B cell (primary cell): Measurements from ENCODE around the gene MRPL41. TPM values are rescaled to one million over a fixed set of nuclear protein-coding genes. Genes with fewer than 3 reads are reported as not detected.

Experiments
- ATAC-seq: fragments of 200-7000 bp; cut with Tn5 transposase; one replicate; pipeline ENCODE4 v1.10.0; 2021; ENCODE audit warnings: low read depth, mild to moderate bottlenecking, moderate number of reproducible peaks, moderate library complexity
- CTCF ChIA-PET: fragments of 350-600 bp; sonication (Branson Sonifier 250); formaldehyde crosslinking; loops from one replicate; lab custom pipeline; 2021; ENCODE audit warnings: antibody characterized with exemption, inconsistent platforms; lab: Charles Lee
- POLR2A ChIA-PET: fragments of 350-600 bp; sonication (Branson Sonifier 250); formaldehyde crosslinking; loops from one replicate; lab custom pipeline; 2021; ENCODE audit warnings: antibody characterized with exemption; lab: Charles Lee
- DNase-seq: peaks from one replicate; pipeline ENCODE4 v3.0.0; 2013
- H2AFZ ChIP-seq: 2 replicates; pipeline ENCODE4 v1.6.1; 2012; ENCODE audit warnings: mild to moderate bottlenecking, low read depth, low read length; ENCODE audit not compliant: insufficient read depth, poor library complexity, severe bottlenecking
- H3K27ac ChIP-seq, 2 donors: 1 replicate in 1 of 2; 2 replicates in 1 of 2; pipeline ENCODE4 v1.5.1; 2012 to 2013; ENCODE audit warnings: low read length in 2 of 2, mild to moderate bottlenecking in 2 of 2, moderate library complexity in 1 of 2
- H3K27me3 ChIP-seq, 4 experiments: fragments of 200-600 bp in 1 of 4; sonication (generic) in 1 of 4; replicated peaks in 1 of 4; 1 replicate in 2 of 4; 2 replicates in 2 of 4; pipeline versions ENCODE4 v1.6.1 to v1.7.0; 2013 to 2016; ENCODE audit warnings: low read length in 3 of 4, mild to moderate bottlenecking in 2 of 4, mixed read lengths in 1 of 4, moderate library complexity in 1 of 4; ENCODE audit not compliant: insufficient read depth in 4 of 4, control insufficient read depth in 3 of 4; ENCODE audit errors: control extremely low read depth in 1 of 4
- H3K36me3 ChIP-seq, 2 experiments: replicated peaks in 1 of 2; 1 replicate in 1 of 2; 2 replicates in 1 of 2; pipeline versions ENCODE4 v1.6.1 to v1.7.1; 2013; ENCODE audit warnings: low read length in 1 of 2; ENCODE audit not compliant: insufficient read depth in 2 of 2, control insufficient read depth in 1 of 2; ENCODE audit errors: control extremely low read depth in 1 of 2, extremely low read depth in 1 of 2
- H3K4me1 ChIP-seq, 2 donors: fragments of 200-600 bp in 1 of 2; sonication (generic) in 1 of 2; 1 replicate in 1 of 2; 2 replicates in 1 of 2; pipeline versions ENCODE4 v1.5.1 to v1.6.1; 2013 to 2017; ENCODE audit warnings: low read length in 2 of 2; ENCODE audit not compliant: control insufficient read depth in 2 of 2, insufficient read depth in 2 of 2
- H3K4me2 ChIP-seq: replicated peaks from 2 replicates; pipeline ENCODE3; 2012; ENCODE audit warnings: mild to moderate bottlenecking, low read depth, low read length; ENCODE audit not compliant: poor library complexity, severe bottlenecking
- H3K4me3 ChIP-seq, 5 experiments: fragments of 200-600 bp in 1 of 5; sonication (generic) in 1 of 5; 1 replicate in 3 of 5; 2 replicates in 2 of 5; pipeline versions ENCODE4 v1.5.1 to v1.7.0; 2011 to 2016; ENCODE audit warnings: low read length in 4 of 5, mild to moderate bottlenecking in 4 of 5, low read depth in 2 of 5, control low read depth in 1 of 5, moderate library complexity in 1 of 5; ENCODE audit not compliant: insufficient read depth in 1 of 5; ENCODE audit errors: control extremely low read depth in 1 of 5, extremely low read depth in 1 of 5
- H3K79me2 ChIP-seq: fragments of 200-600 bp; sonication (generic); one replicate; pipeline ENCODE4 v1.6.0; 2016; ENCODE audit warnings: low read length; ENCODE audit not compliant: control insufficient read depth, insufficient read depth
- H3K9ac ChIP-seq: fragments of 200-600 bp; sonication (generic); 2 replicates; pipeline ENCODE4 v1.6.1; 2017; ENCODE audit warnings: mild to moderate bottlenecking, low read length, moderate library complexity
- H3K9me3 ChIP-seq, 3 donors: one replicate each; pipeline versions ENCODE4 v1.6.1 to v1.7.1; 2013; ENCODE audit warnings: low read length in 2 of 3; ENCODE audit not compliant: control insufficient read depth in 2 of 3, insufficient read depth in 1 of 3; ENCODE audit errors: control extremely low read depth in 1 of 3
- H4K20me1 ChIP-seq: 2 replicates; pipeline ENCODE4 v1.6.0; 2012; ENCODE audit warnings: mild to moderate bottlenecking, low read length; ENCODE audit not compliant: insufficient read depth, control insufficient read depth, poor library complexity, severe bottlenecking
- H3K27ac Mint-ChIP-seq: one replicate; pipeline ENCODE4 v1.8.0; 2021; ENCODE audit warnings: mixed read lengths
- H3K27me3 Mint-ChIP-seq: one replicate; pipeline ENCODE4 v1.8.0; 2021; ENCODE audit warnings: mixed read lengths
- H3K4me1 Mint-ChIP-seq: one replicate; pipeline ENCODE4 v1.8.0; 2021; ENCODE audit warnings: mixed read lengths
- H3K4me3 Mint-ChIP-seq: one replicate; pipeline ENCODE4 v1.8.0; 2021; ENCODE audit warnings: mixed read lengths
- H3K9me3 Mint-ChIP-seq: one replicate; pipeline ENCODE4 v1.8.0; 2022; ENCODE audit warnings: mixed read lengths; ENCODE audit not compliant: insufficient read depth
- CTCF ChIP-seq: fragments of 200-600 bp; IDR thresholded peaks from one replicate; pipeline ENCODE4 v1.8.0; 2022; ENCODE audit warnings: antibody characterized with exemption, mild to moderate bottlenecking
- EZH2 ChIP-seq: IDR thresholded peaks from 2 replicates; pipeline ENCODE4 v1.6.1; 2012; ENCODE audit warnings: borderline replicate concordance, low read depth, mild to moderate bottlenecking, moderate library complexity, low read length; ENCODE audit not compliant: insufficient read depth, poor library complexity, severe bottlenecking
- WGBS: methylation state at CpG from one replicate; pipeline ENCODE4 v1.1.5; 2013; ENCODE audit warnings: missing lambda C conversion rate; ENCODE audit not compliant: insufficient coverage; 5-methylcytosine and 5-hydroxymethylcytosine counted together
- intact Hi-C: fragments of 100-400 bp; cut with micrococcal nuclease; formaldehyde crosslinking; loops from one replicate; pipeline ENCODE4 v1.10.0; 2022
- polyA plus RNA-seq: library from polyadenylated mRNA; depleted of rRNA; stranded (reverse); fragments of >200 nt; gene quantifications from 2 replicates; pipeline ENCODE4 v1.2.3, GENCODE V29; 2012
- total RNA-seq, 2 donors: library from RNA; stranded (reverse); fragments of 120-200 nt in 1 of 2; gene quantifications; 1 replicate in 1 of 2; 2 replicates in 1 of 2; pipeline versions ENCODE4 v1.2.3 to v1.2.4, GENCODE V29; 2013 to 2022

The MRPL41 gene
- total and polyA plus RNA-seq, 2 donors (not counting 1 experiment from before 2014, with no cell fraction given), result 59.2 to 70.9 TPM

GRCh38 chr9:137575716-137576411 is 24.2 kb downstream of the MRPL41 start:
- CTCF ChIA-PET, result interaction anchor here (1.4 kb wide), 1 partner anchor 43 kb away, joined by 3 read pairs; the partner anchor contains the start of gene EHMT1
- Histone ChIP-seq H3K9me3 (no peaks in the 10 kb centered on the region), H3K79me2 (peaks cover 41% of the 10 kb centered on the region), H3K9ac (no peak overlapping the region), H3K27me3 (no peaks in the 10 kb centered on the region), H3K4me3 (no peak overlapping the region), H3K27ac (peak overlapping the region in 1 of 2 donors; percentile 50), H3K4me1 (peaks cover 18 to 30% of the 10 kb centered on the region in 2 donors), H3K4me2 (peak overlapping the region; percentile 22), H3K36me3 (peaks cover 6 to 32% of the 10 kb centered on the region in 2 experiments), H4K20me1 (peaks cover 34% of the 10 kb centered on the region), H2AFZ (no peak overlapping the region)
- ATAC-seq (no peak), DNase-seq (no peak)
- H3K4me1 Mint-ChIP-seq, result peaks cover 26% of the 10 kb centered on the region
- intact Hi-C loops, result no loop called here
- H3K27me3 Mint-ChIP-seq, result no peaks in the 10 kb centered on the region
- H3K9me3 Mint-ChIP-seq, result no peaks in the 10 kb centered on the region
- 84% methylated on average over 6 of the region's 12 CpGs for WGBS
- POLR2A ChIA-PET, result no interaction called here
- TF ChIP-seq CTCF, result no peak
- no peak for TF ChIP-seq EZH2
- H3K4me3 Mint-ChIP-seq, result peak overlapping the region; percentile 37
- H3K27ac Mint-ChIP-seq, result peak overlapping the region; percentile 69
